H9 (cell line): ENCODE results near the gene AQP11. TPM values are rescaled to one million over a fixed set of nuclear protein-coding genes. Genes with fewer than 3 reads are reported as not detected.

ENCODE experiments used
- DNase-seq: peaks from one replicate; pipeline ENCODE4 v3.0.0-alpha.2; 2017
- H2AFZ ChIP-seq: one replicate; pipeline ENCODE4 v1.6.1; 2013; ENCODE audit warnings: mild to moderate bottlenecking, low read length, control low read depth, moderate library complexity
- H2AK5ac ChIP-seq: 2 replicates; pipeline ENCODE4 v1.6.1; 2013; ENCODE audit warnings: low read length, control low read depth, mixed read lengths; ENCODE audit not compliant: insufficient read length
- H2BK120ac ChIP-seq: one replicate; pipeline ENCODE4 v1.6.1; 2013; ENCODE audit warnings: low read depth, mild to moderate bottlenecking, low read length, control low read depth, inconsistent platforms; ENCODE audit not compliant: poor library complexity, severe bottlenecking
- H2BK12ac ChIP-seq: 2 replicates; pipeline ENCODE4 v1.6.1; 2013; ENCODE audit warnings: low read length, control low read depth, mixed read lengths, low read depth; ENCODE audit not compliant: insufficient read length
- H2BK15ac ChIP-seq: 2 replicates; pipeline ENCODE4 v1.6.1; 2013; ENCODE audit warnings: low read depth, low read length, control low read depth
- H2BK20ac ChIP-seq: one replicate; pipeline ENCODE4 v1.6.1; 2013; ENCODE audit warnings: low read depth, mild to moderate bottlenecking, low read length, control low read depth, inconsistent platforms; ENCODE audit not compliant: poor library complexity, severe bottlenecking
- H2BK5ac ChIP-seq: 2 replicates; pipeline ENCODE4 v1.6.1; 2013; ENCODE audit warnings: low read length, control low read depth, mixed read lengths; ENCODE audit not compliant: insufficient read length
- H3K14ac ChIP-seq: 2 replicates; pipeline ENCODE4 v1.6.1; 2013; ENCODE audit warnings: low read length, control low read depth; ENCODE audit not compliant: insufficient read depth
- H3K18ac ChIP-seq: 2 replicates; pipeline ENCODE4 v1.6.1; 2013; ENCODE audit warnings: low read depth, mild to moderate bottlenecking, mixed read lengths, low read length, control low read depth; ENCODE audit not compliant: insufficient read length
- H3K23ac ChIP-seq: 2 replicates; pipeline ENCODE4 v1.6.1; 2013; ENCODE audit warnings: low read length, control low read depth, mixed read lengths, low read depth; ENCODE audit not compliant: insufficient read length
- H3K23me2 ChIP-seq: 2 replicates; pipeline ENCODE4 v1.6.1; 2013; ENCODE audit warnings: low read depth, mild to moderate bottlenecking, mixed read lengths, low read length, control low read depth; ENCODE audit not compliant: insufficient read length, poor library complexity, severe bottlenecking
- H3K27ac ChIP-seq: 2 replicates; pipeline ENCODE4 v1.5.1; 2013; ENCODE audit warnings: low read length, control low read depth, mixed read lengths, low read depth; ENCODE audit not compliant: insufficient read length
- H3K27me3 ChIP-seq: 2 replicates; pipeline ENCODE4 v1.6.1; 2013; ENCODE audit warnings: low read length, control low read depth, inconsistent platforms; ENCODE audit not compliant: insufficient read depth
- H3K4ac ChIP-seq: 2 replicates; pipeline ENCODE4 v1.6.1; 2013; ENCODE audit warnings: low read depth, mild to moderate bottlenecking, control low read depth, inconsistent platforms, low read length, moderate library complexity
- H3K4me1 ChIP-seq: 2 replicates; pipeline ENCODE4 v1.6.1; 2013; ENCODE audit warnings: low read length, control low read depth, inconsistent platforms; ENCODE audit not compliant: insufficient read depth
- H3K4me2 ChIP-seq: 2 replicates; pipeline ENCODE4 v1.6.1; 2013; ENCODE audit warnings: low read length, control low read depth, mixed read lengths; ENCODE audit not compliant: insufficient read length, insufficient read depth
- H3K56ac ChIP-seq: 2 replicates; pipeline ENCODE4 v1.6.1; 2013; ENCODE audit warnings: low read depth, mild to moderate bottlenecking, mixed read lengths, low read length, control low read depth; ENCODE audit not compliant: insufficient read length
- H3K79me1 ChIP-seq: 2 replicates; pipeline ENCODE4 v1.6.1; 2013; ENCODE audit warnings: low read depth, mild to moderate bottlenecking, moderate library complexity, low read length, control low read depth, inconsistent platforms; ENCODE audit not compliant: insufficient read depth, poor library complexity, severe bottlenecking
- H3K79me2 ChIP-seq: 2 replicates; pipeline ENCODE4 v1.6.1; 2013; ENCODE audit warnings: low read length, control low read depth, inconsistent platforms; ENCODE audit not compliant: insufficient read depth
- H3K9ac ChIP-seq: 2 replicates; pipeline ENCODE4 v1.6.1; 2013; ENCODE audit warnings: low read length, control low read depth, mixed read lengths; ENCODE audit not compliant: insufficient read length; ENCODE audit errors: extremely low read depth
- H3K9me3 ChIP-seq: one replicate; pipeline ENCODE4 v1.6.1; 2013; ENCODE audit warnings: low read depth, low read length, inconsistent platforms; ENCODE audit not compliant: control insufficient read depth
- H3T11ph ChIP-seq: one replicate; pipeline ENCODE4 v1.6.1; 2013; ENCODE audit warnings: mild to moderate bottlenecking, low read length, control low read depth, inconsistent platforms
- H4K20me1 ChIP-seq: one replicate; pipeline ENCODE4 v1.6.1; 2013; ENCODE audit not compliant: control insufficient read depth, insufficient read length, insufficient read depth
- H4K5ac ChIP-seq: 2 replicates; pipeline ENCODE4 v1.6.1; 2013; ENCODE audit warnings: low read depth, mild to moderate bottlenecking, mixed read lengths, low read length, control low read depth; ENCODE audit not compliant: insufficient read length
- H4K8ac ChIP-seq: replicated peaks from 2 replicates; pipeline ENCODE4 v1.6.1; 2013; ENCODE audit warnings: low read length, control low read depth, mixed read lengths, low read depth; ENCODE audit not compliant: insufficient read length
- H4K91ac ChIP-seq: 2 replicates; pipeline ENCODE4 v1.6.1; 2013; ENCODE audit warnings: low read depth, mild to moderate bottlenecking, moderate library complexity, mixed read lengths, low read length, control low read depth; ENCODE audit not compliant: insufficient read length
- H3K27ac Mint-ChIP-seq, 3 experiments: 2 replicates in 2 of 3; 3 replicates in 1 of 3; pipeline ENCODE4 v1.8.0; 2020 to 2021; ENCODE audit warnings: mixed read lengths in 3 of 3, mild to moderate bottlenecking in 1 of 3, moderate library complexity in 1 of 3
- H3K27me3 Mint-ChIP-seq: 2 replicates; pipeline ENCODE4 v1.8.0; 2021; ENCODE audit warnings: low read depth, mild to moderate bottlenecking, moderate library complexity, mixed read lengths
- H3K36me3 Mint-ChIP-seq, 3 experiments: 2 replicates in 2 of 3; 3 replicates in 1 of 3; pipeline ENCODE4 v1.8.0; 2020 to 2021; ENCODE audit warnings: low read depth in 3 of 3, mixed read lengths in 3 of 3; ENCODE audit not compliant: insufficient read depth in 1 of 3
- H3K4me1 Mint-ChIP-seq, 2 experiments: 2 replicates each; pipeline ENCODE4 v1.8.0; 2020; ENCODE audit warnings: mixed read lengths in 2 of 2
- H3K4me3 Mint-ChIP-seq, 2 experiments: 2 replicates in 1 of 2; 3 replicates in 1 of 2; pipeline ENCODE4 v1.8.0; 2020 to 2021; ENCODE audit warnings: mild to moderate bottlenecking in 2 of 2, mixed read lengths in 2 of 2, moderate library complexity in 1 of 2
- H3K9me3 Mint-ChIP-seq, 2 experiments: 2 replicates in 1 of 2; 3 replicates in 1 of 2; pipeline ENCODE4 v1.8.0; 2020; ENCODE audit warnings: mild to moderate bottlenecking in 2 of 2, mixed read lengths in 2 of 2, moderate library complexity in 1 of 2
- WGBS: extraction: QIAGEN DNeasy Blood & Tissue Kit; methylation state at CpG from one replicate; pipeline ENCODE4 v1.1.7; 2013; ENCODE audit warnings: missing lambda C conversion rate, low lambda C conversion rate, mixed read lengths; ENCODE audit not compliant: insufficient read length; ENCODE audit errors: extremely low coverage; 5-methylcytosine and 5-hydroxymethylcytosine counted together
- total RNA-seq: library from RNA; stranded (reverse); gene quantifications from 2 replicates; pipeline ENCODE4 v1.2.1, GENCODE V29; 2021
- TF ChIP-seq, protein P1 (sequence below): fragments of 200-600 bp; sonication (generic); conservative IDR thresholded peaks from 3 replicates; pipeline ENCODE4 v1.8.0; 2021; ENCODE audit warnings: antibody characterized with exemption, mild to moderate bottlenecking

The AQP11 gene
- total RNA-seq, 1 experiment from 2014 or later: 1.1 TPM

DNA sequence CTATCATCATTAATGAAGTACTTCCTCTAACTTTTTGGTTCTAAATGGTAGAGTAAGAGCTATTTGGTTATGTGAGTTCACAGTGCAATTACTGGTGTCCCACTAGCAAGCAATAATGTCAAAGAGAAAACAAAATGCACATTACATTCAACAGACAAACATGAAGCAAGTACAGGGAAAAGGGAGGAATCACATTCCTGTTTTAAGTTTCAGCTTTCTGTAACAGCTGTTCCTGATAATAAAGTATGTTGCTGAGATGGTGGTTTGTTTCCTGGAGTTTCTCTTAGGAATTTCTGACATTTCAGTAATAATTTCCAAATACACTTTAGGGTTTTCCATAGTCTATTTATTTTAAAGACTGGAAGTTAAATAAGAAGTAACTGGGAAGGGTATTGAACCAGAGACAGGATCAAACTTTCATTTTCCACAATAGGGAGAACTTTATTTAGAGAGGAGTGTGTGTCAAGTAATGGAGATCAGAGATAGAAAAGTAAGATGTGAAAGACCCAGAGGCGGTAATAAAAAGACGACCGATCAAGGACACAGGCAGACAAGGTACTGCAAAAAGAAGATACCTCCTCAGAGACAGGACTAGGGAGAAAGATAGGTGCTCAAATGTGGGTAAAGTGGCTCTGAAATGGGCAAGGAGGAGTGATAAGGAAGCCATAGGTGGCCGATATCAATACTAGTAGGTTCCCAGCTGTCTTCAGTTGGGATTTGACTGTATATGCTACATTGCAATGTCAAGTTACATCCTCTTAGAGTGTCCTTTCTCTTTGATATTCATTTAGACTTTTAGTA is 68.7 kb downstream of the AQP11 start:
- Histone ChIP-seq H3K4ac (no peak overlapping the region), H2BK120ac (no peak overlapping the region), H3K9me3 (no peaks in the 10 kb centered on the region), H3T11ph (no peak overlapping the region), H3K27ac (no peak overlapping the region), H2BK12ac (no peak overlapping the region), H4K8ac (no peak overlapping the region), H3K18ac (no peak overlapping the region), H2BK20ac (no peak overlapping the region), H3K9ac (no peak overlapping the region), H3K23me2 (no peaks in the 10 kb centered on the region), H3K23ac (no peak overlapping the region), H3K79me2 (no peaks in the 10 kb centered on the region), H3K4me2 (no peak overlapping the region), H3K4me1 (no peaks in the 10 kb centered on the region), H2AFZ (no peak overlapping the region), H3K27me3 (no peaks in the 10 kb centered on the region), H4K20me1 (no peaks in the 10 kb centered on the region), H3K56ac (no peak overlapping the region), H3K79me1 (no peaks in the 10 kb centered on the region), H3K14ac (no peak overlapping the region), H2BK5ac (no peak overlapping the region), H4K5ac (no peak overlapping the region), H4K91ac (no peak overlapping the region), H2AK5ac (no peak overlapping the region), H2BK15ac (no peak overlapping the region)
- TF ChIP-seq, protein P1, sequence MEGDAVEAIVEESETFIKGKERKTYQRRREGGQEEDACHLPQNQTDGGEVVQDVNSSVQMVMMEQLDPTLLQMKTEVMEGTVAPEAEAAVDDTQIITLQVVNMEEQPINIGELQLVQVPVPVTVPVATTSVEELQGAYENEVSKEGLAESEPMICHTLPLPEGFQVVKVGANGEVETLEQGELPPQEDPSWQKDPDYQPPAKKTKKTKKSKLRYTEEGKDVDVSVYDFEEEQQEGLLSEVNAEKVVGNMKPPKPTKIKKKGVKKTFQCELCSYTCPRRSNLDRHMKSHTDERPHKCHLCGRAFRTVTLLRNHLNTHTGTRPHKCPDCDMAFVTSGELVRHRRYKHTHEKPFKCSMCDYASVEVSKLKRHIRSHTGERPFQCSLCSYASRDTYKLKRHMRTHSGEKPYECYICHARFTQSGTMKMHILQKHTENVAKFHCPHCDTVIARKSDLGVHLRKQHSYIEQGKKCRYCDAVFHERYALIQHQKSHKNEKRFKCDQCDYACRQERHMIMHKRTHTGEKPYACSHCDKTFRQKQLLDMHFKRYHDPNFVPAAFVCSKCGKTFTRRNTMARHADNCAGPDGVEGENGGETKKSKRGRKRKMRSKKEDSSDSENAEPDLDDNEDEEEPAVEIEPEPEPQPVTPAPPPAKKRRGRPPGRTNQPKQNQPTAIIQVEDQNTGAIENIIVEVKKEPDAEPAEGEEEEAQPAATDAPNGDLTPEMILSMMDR: no peak
- no peak for DNase-seq
- H3K27ac Mint-ChIP-seq: peak overlapping the region in 1 of 3 experiments; percentile 28; a peak in 1 of 7 replicates
- 0 out of 5 replicates have a peak, but pooled peaks cover 0 to 2% of the 10 kb centered on the region in 2 experiments for H3K9me3 Mint-ChIP-seq
- H3K4me3 Mint-ChIP-seq: no peak overlapping the region
- H3K4me1 Mint-ChIP-seq: no peaks in the 10 kb centered on the region
- WGBS: no CpG with 5 or more reads among the region's 4 CpGs
- no peaks in the 10 kb centered on the region for H3K27me3 Mint-ChIP-seq
- H3K36me3 Mint-ChIP-seq: no peaks in the 10 kb centered on the region

Other genes with a start within 250 kb of the AQP11 start
- 120 and 122 TPM in 2 replicates for gene PAK1, start 115.9 kb upstream of the AQP11 start, total RNA-seq
- gene CLNS1A, start 47.8 kb downstream of the AQP11 start, total RNA-seq: 152 and 165 TPM in 2 replicates
- gene RSF1, start 230.8 kb downstream of the AQP11 start, total RNA-seq: 69.6 and 82.6 TPM in 2 replicates
- 20.7 and 22.3 TPM in 2 replicates for gene AAMDC, start 231.2 kb downstream of the AQP11 start, total RNA-seq